GM21515 (cell line): ENCODE data around the gene SLC43A2.
"Not testable (repeated sequence)": the region's sequence is repeated elsewhere in the genome, so short reads cannot be mapped to it uniquely, and the experiment has no call there.

ENCODE experiments used
- ATAC-seq: cut with Tn5 transposase; IDR thresholded peaks from one replicate; pipeline ENCODE4 v1.9.1; 2021; ENCODE audit not compliant: unreplicated experiment

SLC43A2 gene

GRCh38 chr17:1591474-1592090 is 37.1 kb downstream of the SLC43A2 start:
- ATAC-seq: no peak

DNA sequence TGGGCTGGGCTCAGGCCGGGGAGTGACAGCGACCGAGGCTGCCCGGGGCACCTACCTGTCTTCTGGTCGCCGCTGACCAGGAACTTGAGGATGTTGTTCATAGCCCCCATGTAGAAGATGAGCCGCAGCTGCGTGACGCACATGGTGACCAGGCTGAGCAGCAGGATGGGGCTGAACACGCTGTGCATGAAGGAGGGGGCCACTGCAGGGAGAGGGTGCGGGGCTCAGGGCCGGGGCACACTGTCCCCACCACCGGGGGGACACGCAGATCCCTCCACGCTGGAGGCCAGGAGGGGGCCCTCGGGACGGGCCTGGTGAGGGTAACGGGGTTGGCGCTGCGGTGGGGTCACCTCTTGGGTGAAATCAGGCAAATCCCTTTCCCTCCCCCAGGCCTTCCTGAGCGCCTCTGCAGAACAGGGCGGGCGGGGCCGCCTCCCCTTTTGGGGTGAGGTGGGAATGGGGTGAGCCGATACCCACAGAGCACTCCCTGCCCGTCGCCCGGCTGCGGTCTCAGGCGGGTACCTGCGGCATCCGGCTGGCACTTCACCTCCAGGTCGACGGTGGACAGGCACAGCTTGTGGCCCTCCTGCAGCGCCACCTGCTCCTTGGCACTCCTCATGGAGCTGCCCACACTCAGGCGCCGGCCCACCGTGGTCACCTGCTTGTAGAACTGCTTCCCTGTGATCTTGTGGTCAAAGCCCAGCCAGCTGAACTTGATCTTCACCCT is 37.7 kb downstream of the SLC43A2 start:
- ATAC-seq: no peak

DNA sequence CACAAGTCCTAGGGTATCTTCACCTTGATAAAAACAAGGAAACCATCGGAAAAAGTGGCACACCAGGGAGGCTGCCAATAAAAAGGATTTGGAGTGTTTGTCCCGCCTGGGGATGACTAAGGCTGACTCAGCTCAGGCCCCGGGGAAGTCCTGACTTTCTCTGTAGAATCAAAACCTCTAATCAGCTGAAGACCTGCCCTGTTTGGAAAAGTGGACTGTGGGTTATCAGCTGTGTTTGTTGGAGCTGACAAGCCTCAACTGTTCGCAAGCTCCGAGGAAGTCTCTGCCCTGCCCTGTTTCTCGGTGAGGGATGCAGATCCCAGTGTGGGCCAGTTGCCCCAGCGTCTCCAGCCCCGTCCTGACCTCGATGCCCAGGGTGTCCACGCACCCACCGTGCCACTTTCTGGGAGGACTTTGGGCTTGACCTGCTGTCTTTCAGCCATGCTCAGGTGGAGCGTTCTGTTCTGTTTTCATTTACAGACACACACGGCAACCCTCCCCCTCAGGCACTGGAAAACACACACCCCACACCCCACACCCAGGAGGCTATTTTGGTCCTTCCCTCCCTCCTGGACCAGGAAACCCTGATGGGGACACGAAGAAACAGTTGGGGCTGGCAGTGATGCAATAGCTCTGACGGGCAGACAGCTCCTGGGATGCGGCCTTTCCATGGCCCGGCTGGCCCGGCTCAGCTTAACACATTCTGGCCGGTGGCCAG is 38.4 kb downstream of the SLC43A2 start:
- ATAC-seq: no peak

DNA sequence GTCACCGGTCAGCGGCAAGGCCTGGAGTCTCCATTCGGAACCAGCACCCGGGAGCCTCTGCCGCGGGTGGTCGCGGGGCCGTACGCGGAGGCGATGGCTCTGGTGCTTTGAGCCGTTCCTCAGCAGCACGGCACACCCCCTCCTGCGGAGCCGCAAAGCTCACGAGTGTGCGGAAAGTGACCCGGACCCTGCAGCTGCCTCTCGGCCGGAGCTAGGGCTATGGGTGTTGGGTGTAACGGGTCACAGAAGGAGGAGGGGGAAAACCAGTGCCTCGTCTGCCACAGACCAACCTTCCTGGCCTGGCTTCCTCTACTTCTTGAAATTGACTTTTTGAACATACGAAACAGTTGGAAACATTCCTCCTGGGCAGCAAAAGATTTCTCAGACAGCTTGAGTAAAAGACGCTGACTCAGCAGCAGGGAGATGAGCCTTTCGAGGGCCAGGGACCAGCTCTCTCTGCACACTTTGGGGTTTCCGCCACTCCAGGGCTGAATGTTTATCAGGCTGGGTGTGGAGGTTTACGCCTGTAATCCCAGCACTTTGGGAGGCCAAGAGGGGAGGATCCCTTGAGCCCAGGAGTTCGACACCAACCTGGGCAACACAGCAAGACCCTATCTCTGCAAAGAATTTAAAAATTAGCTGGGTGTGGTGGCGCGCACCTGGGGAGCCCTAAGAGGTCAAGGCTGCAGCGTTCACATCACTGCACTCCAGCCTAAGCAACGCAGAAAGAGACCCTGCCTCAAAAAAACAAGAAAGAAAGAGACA is 39.6 kb downstream of the SLC43A2 start:
- no peak for ATAC-seq

GRCh38 chr17:1584167-1584566 is 44.5 kb downstream of the SLC43A2 start:
- ATAC-seq: no peak

DNA sequence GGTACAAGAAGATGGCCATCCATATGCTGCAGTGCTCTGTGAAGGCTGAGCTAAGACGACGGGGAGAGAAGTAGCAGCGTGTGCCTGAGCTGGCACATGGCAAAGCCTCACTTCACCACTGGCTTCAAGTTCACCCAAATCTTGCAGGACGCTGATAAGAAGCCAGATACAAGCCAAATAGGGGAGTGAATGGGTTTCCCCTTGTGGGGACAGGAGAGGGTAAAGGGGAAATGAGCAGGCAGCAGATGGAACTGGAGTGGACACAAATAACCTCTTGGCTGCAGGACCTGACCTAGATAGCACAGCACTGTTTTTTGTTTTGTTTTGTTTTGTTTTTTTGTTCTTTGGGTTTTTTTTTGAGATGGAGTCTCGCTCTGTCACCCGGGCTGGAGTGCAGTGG is 45.1 kb downstream of the SLC43A2 start:
- no peak for ATAC-seq

- ATAC-seq: no peak
Measured at GRCh38 chr17:1582374-1582773, 46.3 kb downstream of the SLC43A2 start.

GRCh38 chr17:1580979-1581676 is 47.5 kb downstream of the SLC43A2 start:
- ATAC-seq: no peak

GRCh38 chr17:1578029-1578428 is 50.6 kb downstream of the SLC43A2 start:
- no peak for ATAC-seq

- no peak for ATAC-seq
Measured at GRCh38 chr17:1577583-1578013, 51.0 kb downstream of the SLC43A2 start.

DNA sequence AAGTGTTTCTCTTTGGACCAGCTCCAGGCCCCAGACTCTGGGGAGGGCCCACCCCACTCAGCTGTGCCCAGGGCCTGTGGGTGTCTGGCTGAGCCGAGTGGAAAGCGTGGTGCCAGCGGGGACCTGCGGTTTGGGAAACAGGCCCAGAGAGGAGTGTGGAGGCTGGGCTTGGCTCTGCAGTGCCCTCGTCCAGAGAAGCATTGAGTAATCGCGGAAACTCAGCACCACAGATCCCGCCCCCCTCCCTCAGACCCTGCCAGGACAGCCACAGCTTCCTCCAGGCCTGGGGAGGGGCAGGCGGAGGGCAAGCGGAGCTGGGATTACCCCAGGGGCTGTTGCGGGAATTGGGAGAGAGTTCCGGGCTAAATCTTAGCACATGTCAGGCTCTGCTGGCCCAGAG is 51.5 kb downstream of the SLC43A2 start:
- ATAC-seq: no peak

- no peak for ATAC-seq
Measured at GRCh38 chr17:1576500-1576899, 52.1 kb downstream of the SLC43A2 start.

GRCh38 chr17:1574697-1575471 is 53.8 kb downstream of the SLC43A2 start:
- ATAC-seq: no peak

- no peak for ATAC-seq
Measured at GRCh38 chr17:1573932-1574696, 54.5 kb downstream of the SLC43A2 start.

GRCh38 chr17:1572646-1573045 is 56.0 kb downstream of the SLC43A2 start:
- ATAC-seq: not testable (repeated sequence)

GRCh38 chr17:1571341-1571704 is 57.3 kb downstream of the SLC43A2 start:
- ATAC-seq: no peak

GRCh38 chr17:1568950-1569810 is 59.5 kb downstream of the SLC43A2 start:
- ATAC-seq: no peak

DNA sequence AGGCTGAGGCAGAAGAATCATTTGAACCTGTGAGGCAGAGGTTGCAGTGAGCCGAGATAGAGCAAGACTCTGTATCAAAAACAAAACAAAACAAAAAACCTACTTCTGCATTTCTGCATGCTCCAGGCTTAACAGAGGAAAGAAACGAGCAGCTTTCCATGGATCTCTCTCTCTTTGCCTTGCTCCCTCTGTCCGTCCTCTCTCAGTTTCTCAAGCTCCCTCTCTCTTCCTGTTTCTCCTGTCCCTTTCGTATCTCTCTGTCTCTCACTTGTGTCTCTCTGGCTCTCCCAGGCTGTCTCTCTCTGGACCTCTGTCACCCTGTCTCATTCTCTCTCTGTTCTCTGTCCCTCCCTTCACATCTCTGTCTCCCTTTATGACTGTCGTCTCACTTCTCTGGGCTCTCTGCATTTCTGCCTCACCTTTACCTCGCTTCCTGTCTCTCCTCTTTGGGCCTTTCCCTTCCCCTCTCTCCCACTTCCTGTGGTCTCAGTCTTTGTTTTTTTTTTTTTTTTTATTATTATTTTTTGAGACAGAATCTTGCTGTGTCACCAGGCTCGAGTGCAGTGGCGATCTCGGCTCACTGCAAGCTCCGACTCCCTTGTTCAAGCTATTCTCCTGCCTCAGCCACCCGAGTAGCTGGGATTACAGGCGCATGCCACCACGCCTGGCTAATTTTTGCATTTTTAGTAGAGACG is 62.0 kb downstream of the SLC43A2 start:
- ATAC-seq: no peak
